Measurements from ENCODE around the gene FBXL17. TPM values are rescaled to one million over a fixed set of nuclear protein-coding genes. Genes with fewer than 3 reads are reported as not detected.

The FBXL17 gene
- total and polyA plus RNA-seq, 2 of the 4 experiments (the other 2 are of a cell fraction): 3.9 to 8.1 TPM

DNA sequence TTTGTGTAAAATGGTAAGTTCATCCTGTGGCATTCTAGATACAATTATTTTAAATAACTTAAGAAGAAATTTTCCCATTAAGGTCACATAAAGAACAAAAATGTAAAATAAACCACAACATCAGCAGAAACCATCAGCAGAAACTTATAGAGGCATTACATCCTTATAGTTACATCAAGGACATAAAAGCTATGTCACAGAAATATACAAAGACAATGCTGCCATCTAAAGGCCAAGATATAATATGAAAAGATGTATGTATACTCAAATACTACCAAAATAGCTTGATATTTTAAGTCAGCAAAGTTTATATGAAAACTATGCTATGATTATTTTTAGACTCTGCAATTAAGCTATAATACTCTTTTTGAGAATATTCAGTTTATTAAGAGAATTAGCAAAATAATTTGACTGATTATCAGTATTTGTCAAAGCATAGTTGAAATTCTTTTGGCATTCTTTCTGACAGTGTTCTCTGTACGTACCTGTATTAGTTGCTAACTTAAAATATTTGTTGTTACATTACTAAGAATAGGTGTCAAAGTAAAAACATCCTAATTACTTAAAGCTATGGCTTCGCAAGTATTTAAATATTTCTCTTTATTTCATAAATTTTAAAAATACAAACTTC lies 36.2 kb downstream of the FBXL17 start:
- no peak overlapping the region for H2BK15ac ChIP-seq (ENCODE audit: low read depth, low read length)
- H3K4me3 ChIP-seq (ENCODE audit: insufficient read depth, low read depth, low read length): no peak overlapping the region
- no TSS peak for BruUV-seq (replicated peaks)
- H3K14ac ChIP-seq (replicated peaks; ENCODE audit: low read depth, low read length): no peak overlapping the region
- no peaks in the 10 kb centered on the region for H4K20me1 ChIP-seq (ENCODE audit: insufficient read depth, low read length)
- no peak overlapping the region for H2AK5ac ChIP-seq (ENCODE audit: low read depth, low read length)
- no peak overlapping the region for H3K18ac ChIP-seq (ENCODE audit: low read depth, low read length)
- no peak overlapping the region for H2AFZ ChIP-seq (replicated peaks; ENCODE audit: low read length, poor library complexity)
- no peak overlapping the region for H4K5ac ChIP-seq (ENCODE audit: low read depth, low read length)
- CTCF ChIA-PET: interaction anchor here (0.6 to 1.7 kb wide), 4 partner anchors 12 to 1081 kb away, joined by 3 to 15 read pairs (median 4); no protein-coding TSS in a partner anchor
- no peak overlapping the region for H3K23ac ChIP-seq (ENCODE audit: low read depth, low read length)
- H3K4me2 ChIP-seq (ENCODE audit: low read depth, low read length): no peak overlapping the region
- intact Hi-C loops (cut with micrococcal nuclease): loop anchor here (1.0 to 5.0 kb wide), 3 partner anchors 85 to 673 kb away; no protein-coding TSS in a partner anchor
- DNase-seq (peak; percentile 67), ATAC-seq (ENCODE audit: low read depth) (peak; percentile 60)
- H3K27ac ChIP-seq (ENCODE audit: insufficient read depth, low read length): no peak overlapping the region
- H3K9me1 ChIP-seq (ENCODE audit: insufficient read depth, low read length): no peaks in the 10 kb centered on the region
- no peak overlapping the region for H2BK20ac ChIP-seq (ENCODE audit: low read depth, low read length)
- no peak overlapping the region for H2BK120ac ChIP-seq (ENCODE audit: low read depth, low read length)
- no peaks in the 10 kb centered on the region for H3K27me3 ChIP-seq (ENCODE audit: control insufficient read depth, insufficient read depth, low read length)
- H4K91ac ChIP-seq (ENCODE audit: insufficient read depth, low read depth, low read length): no peak overlapping the region
- H2AK9ac ChIP-seq (replicated peaks; ENCODE audit: low read depth, low read length, poor library complexity): no peak overlapping the region
- no peaks in the 10 kb centered on the region for H3K79me1 ChIP-seq (ENCODE audit: low read depth in 1 of 2, low read length in 2 of 2)
- no peaks in the 10 kb centered on the region for H3K9me3 ChIP-seq (ENCODE audit: control insufficient read depth, insufficient read depth, low read length)
- no peak overlapping the region for H3K56ac ChIP-seq (ENCODE audit: extremely low read depth, insufficient read depth, low read length)
- no peaks in the 10 kb centered on the region; the same call in 1 of the 2 replicates for H3K36me3 ChIP-seq (ENCODE audit: control insufficient read depth, insufficient read depth, low read length)
- H2BK5ac ChIP-seq (ENCODE audit: low read depth, low read length, poor library complexity, severe bottlenecking): no peak overlapping the region
- H3K4me1 ChIP-seq (ENCODE audit: control insufficient read depth, insufficient read depth, low read length): no peaks in the 10 kb centered on the region
- TF ChIP-seq MXI1 (IDR thresholded peaks at IDR 0.05; ENCODE audit: borderline replicate concordance, low read depth, low read length) (no peak), RCOR1 (IDR thresholded peaks at IDR 0.05; ENCODE audit: insufficient replicate concordance, low read length) (no peak), RAD21 (IDR thresholded peaks at IDR 0.05; ENCODE audit: low read length) (peak; percentile 69), SMC3 (IDR thresholded peaks at IDR 0.05; ENCODE audit: low read depth, low read length) (peak; percentile 42), MAFK (IDR thresholded peaks at IDR 0.05; ENCODE audit: low read depth, low read length) (peak; percentile 48; the same call in 1 of the 2 replicates), BHLHE40 (IDR thresholded peaks at IDR 0.05; ENCODE audit: low read depth, low read length) (no peak), RFX5 (IDR thresholded peaks at IDR 0.05; ENCODE audit: low read depth, low read length) (no peak), CEBPB (IDR thresholded peaks at IDR 0.05; ENCODE audit: low read depth, low read length) (no peak)
- TF ChIP-seq, protein P1, sequence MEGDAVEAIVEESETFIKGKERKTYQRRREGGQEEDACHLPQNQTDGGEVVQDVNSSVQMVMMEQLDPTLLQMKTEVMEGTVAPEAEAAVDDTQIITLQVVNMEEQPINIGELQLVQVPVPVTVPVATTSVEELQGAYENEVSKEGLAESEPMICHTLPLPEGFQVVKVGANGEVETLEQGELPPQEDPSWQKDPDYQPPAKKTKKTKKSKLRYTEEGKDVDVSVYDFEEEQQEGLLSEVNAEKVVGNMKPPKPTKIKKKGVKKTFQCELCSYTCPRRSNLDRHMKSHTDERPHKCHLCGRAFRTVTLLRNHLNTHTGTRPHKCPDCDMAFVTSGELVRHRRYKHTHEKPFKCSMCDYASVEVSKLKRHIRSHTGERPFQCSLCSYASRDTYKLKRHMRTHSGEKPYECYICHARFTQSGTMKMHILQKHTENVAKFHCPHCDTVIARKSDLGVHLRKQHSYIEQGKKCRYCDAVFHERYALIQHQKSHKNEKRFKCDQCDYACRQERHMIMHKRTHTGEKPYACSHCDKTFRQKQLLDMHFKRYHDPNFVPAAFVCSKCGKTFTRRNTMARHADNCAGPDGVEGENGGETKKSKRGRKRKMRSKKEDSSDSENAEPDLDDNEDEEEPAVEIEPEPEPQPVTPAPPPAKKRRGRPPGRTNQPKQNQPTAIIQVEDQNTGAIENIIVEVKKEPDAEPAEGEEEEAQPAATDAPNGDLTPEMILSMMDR (conservative IDR thresholded peaks at IDR 0.05; ENCODE audit: low read depth, low read length): peak; percentile 54
- TF ChIP-seq, protein P2, sequence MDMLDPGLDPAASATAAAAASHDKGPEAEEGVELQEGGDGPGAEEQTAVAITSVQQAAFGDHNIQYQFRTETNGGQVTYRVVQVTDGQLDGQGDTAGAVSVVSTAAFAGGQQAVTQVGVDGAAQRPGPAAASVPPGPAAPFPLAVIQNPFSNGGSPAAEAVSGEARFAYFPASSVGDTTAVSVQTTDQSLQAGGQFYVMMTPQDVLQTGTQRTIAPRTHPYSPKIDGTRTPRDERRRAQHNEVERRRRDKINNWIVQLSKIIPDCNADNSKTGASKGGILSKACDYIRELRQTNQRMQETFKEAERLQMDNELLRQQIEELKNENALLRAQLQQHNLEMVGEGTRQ (IDR thresholded peaks at IDR 0.05; ENCODE audit: low read depth, low read length): no peak
- POLR2A ChIA-PET (ENCODE audit: unreplicated experiment): no interaction called here
- WGBS, 2 experiments (ENCODE audit: extremely low coverage in 2 of 2, insufficient read length in 1 of 2): no CpG with 5 or more reads among the region's 2 CpGs
- no peak overlapping the region for H4K8ac ChIP-seq (ENCODE audit: low read depth in 2 of 2, low read length in 2 of 2)
- in situ Hi-C loops (cut with MboI; ENCODE audit: low sequenced_read_pairs): loop anchor here (10.0 kb wide), 1 partner anchor 191 kb away; no protein-coding TSS in a partner anchor
- H3K4ac ChIP-seq (ENCODE audit: low read depth, low read length): no peak overlapping the region
- no peak overlapping the region for H3K9ac ChIP-seq (ENCODE audit: low read depth, low read length)
- dilution Hi-C loops (cut with HindIII; ENCODE audit: low sequenced_read_pairs, unreplicated experiment): no loop called here

All from IMR-90 (cell line).